Activated naive CD8-positive, alpha-beta T cell treated with anti-CD3 and anti-CD28 coated beads, Interleukin-2, amount 50 U/mL, for 24 hours (primary cell): ENCODE results near the gene MARK4.
A peak's percentile ranks its signal among the peaks of the same experiment; 100 is the strongest.
"Not testable (repeated sequence)": the region's sequence is repeated elsewhere in the genome, so short reads cannot be mapped to it uniquely, and the experiment has no call there.

Experiments used
- ATAC-seq: fragments of 150-1000 bp; cut with Tn5 transposase; one replicate; pipeline ENCODE4 v1.10.0; 2021
- DNase-seq: peaks from one replicate; pipeline ENCODE4 v3.0.0; 2021
- H3K27ac Mint-ChIP-seq: one replicate; pipeline ENCODE4 v1.8.0; 2021; ENCODE audit warnings: mild to moderate bottlenecking, mixed read lengths
- H3K27me3 Mint-ChIP-seq: one replicate; pipeline ENCODE4 v1.8.0; 2021; ENCODE audit warnings: mixed read lengths
- H3K36me3 Mint-ChIP-seq: one replicate; pipeline ENCODE4 v1.8.0; 2021; ENCODE audit warnings: low read depth, mixed read lengths
- H3K4me1 Mint-ChIP-seq: one replicate; pipeline ENCODE4 v1.8.0; 2021; ENCODE audit warnings: mixed read lengths
- H3K4me3 Mint-ChIP-seq: one replicate; pipeline ENCODE4 v1.8.0; 2021; ENCODE audit warnings: mild to moderate bottlenecking, moderate library complexity, mixed read lengths
- H3K9me3 Mint-ChIP-seq: one replicate; pipeline ENCODE4 v1.8.0; 2021; ENCODE audit warnings: mixed read lengths

The MARK4 gene

GRCh38 chr19:45251452-45252354, 632 bp downstream of the MARK4 start:
- peaks cover 32% of the 10 kb centered on the region for H3K4me1 Mint-ChIP-seq
- H3K27me3 Mint-ChIP-seq: peaks cover 2% of the 10 kb centered on the region
- no peaks in the 10 kb centered on the region for H3K9me3 Mint-ChIP-seq
- DNase-seq (peak; percentile 12), ATAC-seq (peak; percentile 16)
- H3K27ac Mint-ChIP-seq: no peak overlapping the region
- H3K36me3 Mint-ChIP-seq: no peaks in the 10 kb centered on the region
- H3K4me3 Mint-ChIP-seq: peak overlapping the region; percentile 77

GRCh38 chr19:45253396-45254027, 2.4 kb downstream of the MARK4 start:
- Mint-ChIP-seq H3K27me3 (peaks cover 2% of the 10 kb centered on the region), H3K27ac (no peak overlapping the region), H3K4me1 (peaks cover 32% of the 10 kb centered on the region), H3K4me3 (peak overlapping the region; percentile 77), H3K9me3 (no peaks in the 10 kb centered on the region), H3K36me3 (no peaks in the 10 kb centered on the region)
- peak; percentile 14 for DNase-seq
- peak; percentile 53 for ATAC-seq

- H3K27me3 Mint-ChIP-seq: peaks cover 2% of the 10 kb centered on the region
- H3K4me1 Mint-ChIP-seq: peaks cover 32% of the 10 kb centered on the region
- H3K36me3 Mint-ChIP-seq: no peaks in the 10 kb centered on the region
- ATAC-seq (no peak), DNase-seq (no peak)
- no peak overlapping the region for H3K4me3 Mint-ChIP-seq
- no peaks in the 10 kb centered on the region for H3K9me3 Mint-ChIP-seq
- no peak overlapping the region for H3K27ac Mint-ChIP-seq
These were observed 3.0 kb downstream of the MARK4 start for GRCh38 chr19:45254044-45254531.

- Mint-ChIP-seq H3K4me1 (peaks cover 32% of the 10 kb centered on the region), H3K27ac (no peak overlapping the region), H3K27me3 (peaks cover 1% of the 10 kb centered on the region), H3K9me3 (no peaks in the 10 kb centered on the region), H3K4me3 (no peak overlapping the region), H3K36me3 (no peaks in the 10 kb centered on the region)
- ATAC-seq (no peak), DNase-seq (no peak)
These were observed 4.6 kb downstream of the MARK4 start for GRCh38 chr19:45255611-45256157.

- Mint-ChIP-seq H3K9me3 (no peaks in the 10 kb centered on the region), H3K4me3 (no peak overlapping the region), H3K27me3 (no peaks in the 10 kb centered on the region), H3K4me1 (peaks cover 30% of the 10 kb centered on the region), H3K36me3 (no peaks in the 10 kb centered on the region), H3K27ac (no peak overlapping the region)
- DNase-seq (no peak), ATAC-seq (no peak)
These were observed 5.8 kb downstream of the MARK4 start for GRCh38 chr19:45256836-45257235.

- no peaks in the 10 kb centered on the region for H3K9me3 Mint-ChIP-seq
These were observed 7.8 kb downstream of the MARK4 start for GRCh38 chr19:45258862-45259261.

GRCh38 chr19:45262570-45262969, 11.5 kb downstream of the MARK4 start:
- H3K36me3 Mint-ChIP-seq: no peaks in the 10 kb centered on the region
- no peaks in the 10 kb centered on the region for H3K27me3 Mint-ChIP-seq
- H3K4me3 Mint-ChIP-seq: no peak overlapping the region
- ATAC-seq (no peak), DNase-seq (no peak)
- H3K4me1 Mint-ChIP-seq: no peaks in the 10 kb centered on the region
- no peak overlapping the region for H3K27ac Mint-ChIP-seq
- H3K9me3 Mint-ChIP-seq: no peaks in the 10 kb centered on the region

More at GRCh38 chr19:45258862-45259261, 7.8 kb downstream of the MARK4 start:
- DNase-seq: no peak
- H3K4me3 Mint-ChIP-seq: no peak overlapping the region
- H3K4me1 Mint-ChIP-seq: peaks cover 11% of the 10 kb centered on the region
- no peaks in the 10 kb centered on the region for H3K27me3 Mint-ChIP-seq
- ATAC-seq: no peak
- H3K36me3 Mint-ChIP-seq: no peaks in the 10 kb centered on the region
- no peak overlapping the region for H3K27ac Mint-ChIP-seq

GRCh38 chr19:45263013-45263412, 11.9 kb downstream of the MARK4 start:
- no peaks in the 10 kb centered on the region for H3K9me3 Mint-ChIP-seq
- no peaks in the 10 kb centered on the region for H3K36me3 Mint-ChIP-seq
- ATAC-seq (no peak), DNase-seq (no peak)
- no peaks in the 10 kb centered on the region for H3K4me1 Mint-ChIP-seq
- H3K27ac Mint-ChIP-seq: no peak overlapping the region
- H3K4me3 Mint-ChIP-seq: no peak overlapping the region
- H3K27me3 Mint-ChIP-seq: no peaks in the 10 kb centered on the region

- Mint-ChIP-seq H3K9me3 (no peaks in the 10 kb centered on the region), H3K4me1 (no peaks in the 10 kb centered on the region), H3K27me3 (no peaks in the 10 kb centered on the region), H3K36me3 (no peaks in the 10 kb centered on the region), H3K27ac (no peak overlapping the region), H3K4me3 (no peak overlapping the region)
- ATAC-seq (no peak), DNase-seq (no peak)
These were observed 13.8 kb downstream of the MARK4 start for GRCh38 chr19:45264781-45265317.

GRCh38 chr19:45265375-45265774, 14.3 kb downstream of the MARK4 start:
- Mint-ChIP-seq H3K27ac (no peak overlapping the region), H3K36me3 (no peaks in the 10 kb centered on the region), H3K9me3 (no peaks in the 10 kb centered on the region), H3K27me3 (no peaks in the 10 kb centered on the region), H3K4me1 (no peaks in the 10 kb centered on the region), H3K4me3 (no peak overlapping the region)
- ATAC-seq (no peak), DNase-seq (no peak)

GRCh38 chr19:45267296-45267695, 16.2 kb downstream of the MARK4 start:
- Mint-ChIP-seq H3K4me1 (no peaks in the 10 kb centered on the region), H3K4me3 (no peak overlapping the region), H3K27me3 (no peaks in the 10 kb centered on the region), H3K36me3 (peaks cover 6% of the 10 kb centered on the region), H3K27ac (no peak overlapping the region), H3K9me3 (no peaks in the 10 kb centered on the region)
- DNase-seq (no peak), ATAC-seq (no peak)

- not testable (repeated sequence) for H3K4me1 Mint-ChIP-seq, H3K9me3 Mint-ChIP-seq, ATAC-seq
These were observed 18.9 kb downstream of the MARK4 start for GRCh38 chr19:45269939-45270338.

GRCh38 chr19:45271098-45271734, 20.1 kb downstream of the MARK4 start:
- no peaks in the 10 kb centered on the region for H3K4me1 Mint-ChIP-seq
- H3K27ac Mint-ChIP-seq: no peak overlapping the region
- H3K9me3 Mint-ChIP-seq: no peaks in the 10 kb centered on the region
- DNase-seq (no peak), ATAC-seq (no peak)
- H3K27me3 Mint-ChIP-seq: no peaks in the 10 kb centered on the region
- peaks cover 6% of the 10 kb centered on the region for H3K36me3 Mint-ChIP-seq
- H3K4me3 Mint-ChIP-seq: no peak overlapping the region

More at GRCh38 chr19:45269939-45270338, 18.9 kb downstream of the MARK4 start:
- H3K27ac Mint-ChIP-seq, H3K27me3 Mint-ChIP-seq, H3K36me3 Mint-ChIP-seq, DNase-seq, H3K4me3 Mint-ChIP-seq: not testable (repeated sequence)

- H3K27ac Mint-ChIP-seq: no peak overlapping the region
- peaks cover 6% of the 10 kb centered on the region for H3K36me3 Mint-ChIP-seq
- H3K27me3 Mint-ChIP-seq: no peaks in the 10 kb centered on the region
- no peaks in the 10 kb centered on the region for H3K9me3 Mint-ChIP-seq
- no peak overlapping the region for H3K4me3 Mint-ChIP-seq
- H3K4me1 Mint-ChIP-seq: no peaks in the 10 kb centered on the region
- ATAC-seq (no peak), DNase-seq (no peak)
These were observed 20.7 kb downstream of the MARK4 start for GRCh38 chr19:45271735-45272108.
